ENCODE measurements around the gene SVIL.
"Not testable (repeated sequence)": the region's sequence is repeated elsewhere in the genome, so short reads cannot be mapped to it uniquely, and the experiment has no call there.

Gene SVIL

DNA sequence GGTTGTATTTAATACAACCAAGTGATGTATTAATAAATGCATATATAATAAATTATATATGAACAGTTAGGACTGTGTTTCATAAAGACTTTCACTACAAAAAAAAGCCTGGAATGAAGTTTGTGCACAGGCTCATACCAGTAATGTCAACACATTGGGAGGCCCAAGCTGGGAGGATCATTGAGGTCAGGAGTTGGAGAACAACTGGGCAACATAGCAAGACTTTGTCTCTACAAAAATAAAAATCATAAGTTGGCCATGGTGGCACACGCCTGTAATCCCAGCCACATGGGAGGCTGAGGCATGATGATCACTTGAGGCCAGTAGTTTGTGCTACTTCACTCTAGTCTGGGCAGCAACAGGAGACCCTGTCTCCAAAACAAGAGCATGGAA, 15.8 kb upstream of the SVIL start:
- DNase-seq, result no peak

DNA sequence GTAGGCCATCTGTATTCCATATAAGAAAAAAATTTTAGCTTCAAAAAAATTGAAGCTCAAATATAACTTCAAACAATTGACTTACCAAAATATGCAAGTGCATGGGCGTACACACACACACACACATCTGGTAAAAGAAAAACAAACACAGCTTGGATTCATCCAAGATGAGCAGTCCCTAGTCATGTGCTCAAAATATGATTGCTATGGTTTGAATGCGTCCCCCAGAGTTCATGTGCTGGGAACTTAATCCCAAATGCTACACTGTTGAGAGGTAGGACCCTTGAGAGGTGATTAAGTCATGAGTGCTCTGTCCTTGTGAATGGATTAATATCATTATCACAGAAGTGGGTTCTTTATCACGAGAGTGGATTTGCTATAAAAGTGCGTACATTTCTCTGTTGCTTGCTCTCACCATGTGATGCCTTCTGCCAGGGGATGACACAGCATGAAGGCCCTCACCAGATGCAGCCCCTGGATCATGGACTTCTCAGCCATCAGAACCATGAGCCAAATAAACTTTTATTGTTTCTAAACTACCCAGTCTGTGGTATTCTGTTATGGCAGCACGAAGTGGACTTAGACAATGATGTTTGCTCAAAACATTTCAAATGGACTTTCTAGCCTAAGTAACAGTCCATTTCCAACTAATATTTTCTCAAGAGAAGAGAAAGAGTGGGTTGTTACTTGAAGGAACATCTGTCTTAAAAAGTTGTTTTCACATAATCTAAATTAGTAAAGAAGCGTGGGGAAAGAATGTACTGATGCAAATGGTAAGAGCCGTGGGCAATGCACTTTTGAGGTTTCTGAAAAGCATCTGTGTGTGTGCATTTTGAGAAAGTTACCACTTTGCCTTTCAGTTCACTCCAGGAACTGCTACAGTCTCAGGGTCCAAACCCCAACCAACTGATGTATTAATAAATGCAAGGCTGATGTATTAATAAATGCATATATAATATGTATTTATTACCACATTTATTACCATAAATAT, 15.1 kb upstream of the SVIL start:
- no peak for DNase-seq

DNA sequence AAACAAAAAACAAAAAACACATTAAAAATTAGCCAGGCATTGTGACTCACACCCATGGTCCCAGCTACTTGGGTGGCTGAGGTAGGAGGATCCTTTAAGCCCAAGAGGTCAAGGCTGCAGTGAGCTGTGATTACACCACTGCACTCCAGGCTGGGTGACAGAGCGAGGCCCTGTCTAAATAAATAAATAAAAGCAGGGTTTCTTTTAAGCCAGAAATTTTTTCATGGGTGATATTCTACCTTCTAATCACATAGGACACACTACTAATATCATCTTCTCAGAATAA, 14.2 kb upstream of the SVIL start:
- no peak for DNase-seq

DNA sequence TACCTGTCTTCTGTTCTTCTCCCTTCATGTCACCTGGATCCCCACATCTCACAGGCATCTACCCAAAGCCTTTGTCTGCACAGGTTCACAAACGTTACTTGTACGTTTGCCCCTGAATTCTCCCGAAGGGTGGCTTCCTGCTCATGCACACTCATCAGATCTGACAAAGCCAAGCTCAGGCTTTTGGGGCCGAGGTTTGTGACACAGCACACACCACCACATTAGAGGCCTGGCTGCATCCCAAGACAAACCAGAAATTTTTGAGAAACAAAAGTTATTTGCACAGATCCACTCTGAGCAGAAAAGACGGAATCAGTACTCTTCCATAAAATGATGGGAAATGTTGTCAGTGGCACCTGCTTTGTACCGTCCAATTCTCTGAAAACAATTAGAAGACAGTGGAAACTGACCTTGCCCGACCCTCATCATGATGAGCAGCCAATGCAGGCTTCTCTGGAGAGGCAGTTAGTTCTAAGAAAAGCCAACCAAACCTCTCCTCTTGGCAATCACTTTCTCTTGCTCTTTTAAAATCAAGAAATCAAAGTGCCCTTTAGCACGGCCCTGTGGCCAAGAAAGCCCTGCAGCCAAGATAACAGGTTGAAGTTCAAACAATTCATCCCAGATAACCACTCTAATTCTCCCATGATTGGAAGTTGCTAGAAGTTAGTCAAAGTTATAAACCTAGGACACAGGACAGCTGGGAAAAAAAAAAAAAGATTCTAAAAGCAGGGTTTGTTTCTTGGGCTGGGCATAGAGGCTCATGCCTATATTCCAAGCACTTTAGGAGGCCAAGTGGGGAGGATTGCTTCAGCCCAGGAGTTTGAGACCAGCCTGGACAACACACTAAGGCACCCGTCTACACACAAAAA, 13.6 kb upstream of the SVIL start:
- no peak for DNase-seq

DNA sequence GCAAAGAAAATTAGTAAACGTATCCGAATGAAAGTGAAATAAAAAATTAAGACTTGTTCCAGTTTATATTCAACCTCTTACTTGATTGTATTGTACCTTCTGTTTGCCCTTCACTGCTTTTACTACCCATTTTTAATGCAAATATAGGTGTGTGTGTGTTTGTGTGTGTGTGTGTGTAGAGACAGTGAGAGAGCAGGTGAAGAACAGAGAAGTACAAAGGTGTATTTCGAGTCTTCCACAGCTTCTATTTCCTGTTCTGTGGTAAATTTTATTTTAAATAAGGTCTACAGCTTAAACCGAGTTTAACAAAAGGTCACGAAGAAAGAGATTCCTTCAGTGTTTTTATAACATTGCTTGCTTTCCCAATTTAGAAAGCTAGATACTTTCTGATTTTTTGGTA, 12.7 kb upstream of the SVIL start:
- DNase-seq, result no peak

DNA sequence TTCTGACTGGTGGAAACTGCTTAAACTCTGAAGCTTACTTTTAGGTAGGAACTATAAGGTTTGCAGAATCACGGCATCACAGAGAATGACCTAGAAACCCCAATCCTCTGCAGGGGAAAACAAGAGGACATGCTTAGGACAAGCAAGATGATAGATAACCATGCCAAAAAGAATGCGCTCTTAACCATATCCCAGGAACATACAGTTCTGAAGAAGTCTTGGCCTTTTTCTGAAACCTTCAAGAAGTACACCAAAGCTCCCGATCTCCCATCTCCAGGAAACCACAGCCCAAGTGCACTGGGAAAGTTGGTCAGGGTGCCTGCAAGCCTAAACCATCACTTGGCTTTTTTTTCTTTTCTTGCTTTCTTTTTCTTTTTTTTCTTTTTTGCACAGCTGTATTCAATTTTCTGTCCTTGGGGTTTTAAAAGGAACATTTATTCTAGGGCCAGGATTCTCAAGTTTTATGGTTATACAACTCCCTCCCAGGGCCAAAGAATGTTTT, 12.2 kb upstream of the SVIL start:
- DNase-seq, result no peak

DNA sequence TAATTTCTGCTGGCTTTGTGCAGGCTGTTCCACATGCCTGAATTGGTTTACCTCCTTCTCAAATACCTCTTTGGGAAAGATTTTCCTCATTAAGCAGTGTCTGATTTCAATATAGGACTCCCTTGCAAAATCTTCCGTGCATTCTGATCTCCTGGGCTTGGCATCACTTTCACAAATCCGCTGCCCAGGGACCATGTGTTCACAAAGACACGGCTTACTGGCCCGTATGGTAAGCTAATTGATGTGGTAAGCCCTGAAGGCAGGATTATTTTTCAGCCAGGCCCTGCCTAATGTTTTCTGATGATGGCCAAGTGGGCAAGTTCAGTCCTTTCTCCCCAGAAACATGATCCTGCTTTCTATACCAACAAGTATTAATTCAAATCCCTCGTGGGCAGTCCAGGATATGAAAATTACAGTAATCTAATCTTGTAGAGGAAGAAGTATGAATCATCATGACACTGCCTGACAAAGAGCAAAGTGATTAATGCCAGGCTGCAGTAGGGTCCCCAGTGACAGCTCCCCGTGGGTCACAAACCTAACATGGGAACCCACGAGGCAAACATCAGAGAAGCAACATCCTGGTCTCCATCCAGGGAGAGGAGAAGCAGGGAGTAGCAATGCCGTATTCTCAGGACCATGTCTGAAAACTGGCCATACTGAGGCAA, 11.6 kb upstream of the SVIL start:
- no peak for DNase-seq

DNA sequence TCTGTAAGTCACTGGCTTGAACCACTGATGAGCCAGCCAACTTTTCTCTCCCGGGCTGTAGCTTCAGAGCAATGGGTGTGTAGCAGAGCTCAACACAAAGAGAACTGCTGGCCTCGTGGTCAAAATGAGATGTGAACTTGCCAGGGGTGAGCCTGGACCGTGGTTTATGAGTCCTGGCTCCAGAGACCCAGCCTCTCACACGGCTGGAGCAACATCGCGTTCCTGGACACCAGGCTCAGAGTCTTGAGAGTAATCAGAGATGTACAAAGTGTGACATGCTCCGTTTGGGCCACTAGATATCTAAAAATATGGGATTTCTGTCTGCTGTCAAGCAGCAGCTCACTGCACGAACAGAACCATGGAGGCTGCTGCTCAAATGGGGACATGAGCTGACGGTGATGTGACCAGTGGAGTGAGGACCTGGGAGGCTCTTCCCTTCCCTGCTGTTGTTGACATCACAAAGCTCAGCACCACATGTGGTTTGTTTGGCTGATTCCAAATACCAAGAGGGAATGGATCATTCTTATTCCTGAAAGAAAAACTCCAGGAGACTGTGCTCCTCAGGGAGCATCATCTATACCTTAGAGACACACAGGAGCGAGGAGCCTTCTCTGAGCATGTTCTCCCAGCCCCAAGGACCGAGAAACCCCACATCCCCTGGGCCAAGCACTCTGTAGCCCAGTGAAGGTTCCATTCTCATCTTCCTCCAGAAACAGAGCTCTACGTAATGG, 9.2 kb upstream of the SVIL start:
- no peak for DNase-seq

DNA sequence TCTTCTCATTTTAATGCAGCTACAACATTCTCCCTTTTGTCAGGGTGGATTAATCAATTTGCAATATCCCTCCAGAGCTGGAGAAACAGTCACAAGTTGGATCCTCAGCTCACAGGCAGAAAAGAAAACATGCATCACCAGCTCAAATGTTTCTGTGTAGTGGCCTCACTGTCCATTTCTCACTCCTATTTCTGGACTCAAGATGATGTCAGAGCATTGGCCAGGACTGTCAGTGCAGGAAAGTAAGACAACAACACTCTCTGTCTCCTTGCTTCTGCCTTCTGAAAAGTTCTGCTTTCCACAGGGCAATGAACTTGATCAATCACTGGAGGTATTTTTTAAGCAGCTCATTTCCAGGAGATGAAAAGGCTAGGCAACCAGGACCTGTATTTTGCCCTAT, 8.2 kb upstream of the SVIL start:
- DNase-seq, result no peak

DNA sequence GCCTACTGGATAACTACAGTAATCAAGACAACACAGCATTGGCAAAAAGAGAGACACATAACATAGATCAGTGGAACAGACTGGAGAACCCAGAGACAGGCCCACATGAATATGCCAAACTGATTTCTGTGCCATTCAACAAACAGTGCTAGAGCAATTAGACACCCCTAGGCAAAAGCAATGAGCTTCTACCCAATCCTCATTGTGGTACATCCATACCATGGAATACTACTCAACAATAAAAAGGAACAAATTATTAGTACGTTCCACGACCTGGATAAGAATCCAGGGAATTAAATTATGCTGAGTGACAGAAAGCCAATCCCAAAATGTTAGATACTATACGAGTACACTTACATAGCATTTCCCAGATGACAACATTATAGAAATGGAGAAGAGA, 2.8 kb upstream of the SVIL start:
- DNase-seq, result no peak

DNA sequence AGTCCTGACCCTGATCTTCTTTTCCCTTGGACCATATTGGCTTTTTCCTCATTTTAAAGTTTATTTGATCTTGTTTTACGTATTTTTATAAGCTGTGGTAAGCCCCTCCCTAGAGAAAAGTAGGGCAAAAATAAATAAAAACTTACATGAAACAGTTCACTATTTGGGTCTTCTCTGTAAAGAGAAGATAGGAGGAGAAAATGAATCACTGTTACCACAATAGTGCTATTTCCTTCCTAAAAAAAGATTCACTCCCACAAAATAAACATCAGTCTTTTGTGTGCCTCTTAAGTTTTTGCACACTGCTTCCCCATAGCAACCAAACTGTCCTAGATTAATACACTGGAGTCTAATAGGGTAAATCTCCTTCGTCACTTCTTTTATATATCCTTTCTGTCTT, 1.4 kb upstream of the SVIL start:
- no peak for DNase-seq

DNA sequence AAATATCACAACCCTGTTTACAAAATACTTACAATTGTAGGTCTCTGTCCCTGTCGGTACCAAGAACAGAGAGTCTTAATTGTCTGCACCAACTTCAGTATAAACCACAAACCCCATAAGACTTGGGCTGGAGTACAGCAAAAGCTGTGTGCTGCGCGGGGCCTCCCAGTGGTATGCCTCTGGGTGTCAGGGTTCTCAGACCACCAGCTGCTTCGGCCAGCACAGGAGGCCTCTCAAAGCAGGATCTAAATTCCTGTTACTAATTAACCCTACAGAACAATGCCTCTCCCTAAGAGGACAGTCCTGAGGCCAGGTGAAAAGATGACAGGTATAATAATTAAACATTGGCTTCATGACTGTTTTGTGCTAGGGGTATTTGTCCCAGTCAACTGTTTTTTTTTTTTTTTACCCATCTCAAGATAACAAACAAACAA, 957 bp upstream of the SVIL start:
- no peak for DNase-seq

DNA sequence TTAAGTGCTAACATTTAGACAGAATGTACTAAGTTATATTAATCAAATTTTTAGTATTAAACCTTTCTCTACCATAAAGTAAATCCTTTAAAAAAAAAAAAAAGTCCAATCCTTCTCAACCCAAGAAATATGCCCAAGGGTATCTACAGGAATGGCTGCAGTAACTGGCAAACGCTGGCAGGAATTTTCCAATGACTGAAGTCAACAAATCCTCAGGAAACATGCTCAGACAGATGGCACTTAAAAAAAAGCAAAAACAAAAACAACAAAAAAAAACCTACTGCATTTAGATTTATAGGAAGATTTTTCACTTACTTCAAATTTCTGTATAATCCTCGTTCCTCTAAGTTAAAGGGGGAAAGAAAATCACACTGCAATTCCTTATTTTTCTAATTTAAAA, 666 bp downstream of the SVIL start:
- no peak for DNase-seq

DNA sequence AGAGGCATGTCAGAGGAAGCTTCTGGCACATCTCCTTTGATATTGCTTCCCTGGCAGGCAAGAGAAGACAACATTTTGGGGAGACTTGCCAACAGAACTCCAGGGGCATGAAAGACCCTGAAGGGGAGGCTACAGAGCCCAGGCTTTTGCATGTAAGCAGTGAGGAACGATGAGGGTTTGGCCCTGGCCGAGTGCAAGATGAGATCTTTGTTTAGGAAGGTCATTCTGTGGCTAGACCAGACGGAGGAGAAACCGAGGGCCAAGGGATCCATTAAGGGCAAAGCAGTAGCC, 3.8 kb downstream of the SVIL start:
- DNase-seq, result no peak

DNA sequence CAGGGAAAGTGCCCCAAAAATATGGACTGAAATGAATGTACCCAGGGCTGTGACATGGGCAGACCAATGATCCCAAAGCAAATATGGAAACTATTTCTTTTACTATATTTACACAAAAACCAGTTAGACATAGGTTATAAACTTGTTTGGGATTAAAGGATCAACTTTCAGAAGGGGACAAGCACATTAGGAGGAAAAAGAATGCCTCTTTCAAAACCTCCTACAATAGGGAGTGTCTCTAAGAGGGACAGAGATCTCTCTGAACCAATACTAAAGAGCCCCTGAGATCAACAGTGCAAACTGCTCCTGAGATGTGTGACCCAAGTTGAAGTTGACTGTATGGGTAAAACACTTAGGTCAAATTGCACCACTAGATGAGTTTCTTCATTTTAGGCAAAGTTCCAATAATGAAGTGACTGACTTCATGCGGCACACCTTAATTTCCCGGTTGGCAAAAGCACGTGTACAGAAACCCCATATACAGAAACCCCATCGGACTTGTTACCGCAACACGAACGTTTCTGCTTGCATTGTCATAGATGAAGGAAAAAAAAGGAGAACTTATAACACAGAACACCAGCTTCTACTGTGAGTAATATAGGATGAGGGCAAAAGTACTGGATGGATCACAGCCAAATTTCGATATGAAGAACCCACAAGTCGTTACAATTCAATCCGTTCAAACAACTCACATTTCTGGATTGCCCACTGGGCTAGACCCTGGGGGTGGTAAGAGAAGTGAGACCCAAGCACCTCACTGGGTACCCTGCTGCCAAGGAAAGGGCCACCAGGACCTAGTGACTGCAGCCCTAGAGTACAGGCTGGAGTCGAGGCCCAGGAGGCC, 4.3 kb downstream of the SVIL start:
- no peak for DNase-seq

DNA sequence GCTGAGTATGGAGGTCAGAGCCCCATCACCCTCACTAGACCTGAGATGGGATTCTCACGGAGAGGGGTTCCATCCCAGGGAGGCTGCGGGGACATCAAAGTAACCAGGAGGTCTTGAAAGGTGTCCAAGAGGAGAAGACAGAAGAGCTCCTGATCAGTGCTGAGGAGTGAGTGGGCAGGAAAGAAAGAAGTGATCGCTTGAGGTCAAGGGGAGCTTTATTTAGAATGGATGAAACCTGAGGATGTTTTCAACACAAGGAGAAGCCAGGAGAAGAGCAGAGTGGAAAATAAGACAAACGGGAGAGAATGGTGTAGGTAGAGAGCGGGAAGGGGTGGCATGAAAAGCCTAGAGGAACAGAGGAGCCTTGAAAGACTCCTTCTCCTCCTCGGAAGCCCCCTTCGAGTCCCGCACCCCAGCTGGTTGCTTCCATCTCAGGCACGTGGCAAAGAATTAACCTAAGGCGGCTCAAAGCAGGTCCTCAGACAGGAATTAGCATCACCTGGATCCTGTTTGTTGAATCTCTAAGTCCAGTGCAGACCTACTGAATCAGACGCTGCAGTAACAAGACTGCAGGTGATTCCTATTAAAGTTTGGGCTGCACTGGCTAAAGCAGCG, 5.8 kb downstream of the SVIL start:
- no peak for DNase-seq

DNA sequence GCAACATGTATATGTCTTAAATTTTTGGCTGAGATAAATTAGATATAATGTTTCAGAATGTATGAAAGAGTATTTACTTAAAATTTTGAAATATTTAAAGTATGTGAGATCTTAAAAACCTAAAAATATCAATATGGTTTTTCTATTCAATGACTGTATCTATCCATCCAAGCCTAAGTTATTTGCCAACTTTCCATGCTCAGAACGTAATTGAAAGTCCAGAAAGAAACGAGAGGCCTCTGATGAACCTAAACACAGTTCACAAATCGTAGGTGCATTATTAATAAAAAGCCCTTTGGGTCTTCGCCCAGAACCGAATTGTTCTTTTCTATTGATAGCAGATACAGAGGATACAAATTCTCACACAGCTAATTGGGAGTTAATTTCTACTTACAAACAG, 6.5 kb downstream of the SVIL start:
- DNase-seq, result no peak

DNA sequence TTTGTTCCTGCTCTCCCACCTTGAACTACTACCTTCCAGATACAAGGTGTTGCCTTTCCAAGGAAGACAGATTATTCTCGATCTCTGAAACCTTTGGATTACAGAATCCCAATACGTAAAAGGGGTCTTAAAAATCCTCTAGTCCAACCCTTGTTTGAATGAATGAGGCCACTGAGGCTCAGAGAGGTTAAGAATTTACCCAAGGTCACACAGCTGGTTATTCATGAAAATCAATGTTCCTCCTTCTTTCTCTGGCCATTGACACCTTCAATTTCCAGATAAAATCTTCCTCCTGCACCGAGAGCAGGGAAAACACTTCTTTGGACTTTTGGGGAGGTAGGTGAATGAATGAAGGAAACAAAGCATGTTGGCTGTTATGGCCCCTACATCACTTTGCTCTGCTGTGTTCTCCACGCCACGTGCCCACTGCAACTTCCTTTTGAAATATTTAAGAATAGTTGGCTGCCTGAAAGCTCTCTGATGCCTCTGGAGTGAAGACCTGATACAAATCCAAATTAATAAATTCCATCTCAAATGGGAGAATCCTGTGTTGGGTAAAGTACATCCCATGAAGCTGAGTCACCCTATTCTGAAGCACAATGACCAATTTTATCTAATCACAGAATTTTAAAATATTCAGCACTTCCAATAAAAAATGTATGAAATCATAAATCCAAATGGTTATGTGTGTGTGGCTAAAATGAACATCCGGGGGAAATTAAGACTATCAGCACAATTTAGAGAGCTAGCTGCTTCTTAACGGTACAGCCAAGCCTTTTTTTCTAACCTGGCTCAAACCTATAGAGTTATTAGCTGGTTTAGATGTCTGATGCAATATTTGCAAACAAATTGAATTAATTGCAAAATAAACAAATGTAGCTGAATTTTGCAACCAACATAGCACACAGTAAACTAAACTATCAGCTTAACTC, 7.3 kb downstream of the SVIL start:
- no peak for DNase-seq

DNA sequence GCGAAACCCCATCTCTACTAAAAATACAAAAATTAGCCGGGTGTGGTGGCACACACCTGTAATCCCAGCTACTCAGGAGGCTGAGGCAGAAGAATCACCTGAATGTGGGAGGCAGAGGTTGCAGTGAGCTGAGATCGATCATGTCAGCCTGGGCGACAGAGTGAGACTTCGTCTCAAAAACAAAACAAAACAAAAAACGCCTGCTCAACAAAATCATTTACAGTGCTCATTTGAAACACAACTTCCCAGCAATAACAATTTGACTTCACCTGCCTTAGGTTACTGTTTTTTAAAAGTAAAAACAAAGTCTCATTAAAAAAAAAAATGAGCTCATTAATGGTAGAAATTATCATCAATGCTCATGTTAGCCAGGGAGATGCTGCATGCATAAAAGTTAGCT, 10.4 kb downstream of the SVIL start:
- not testable (repeated sequence) for DNase-seq

Measured in hypothalamus (tissue), 51 donors.